Measurements from ENCODE around the gene CIBAR2. TPM values are rescaled to one million over a fixed set of nuclear protein-coding genes. Genes with fewer than 3 reads are reported as not detected.
A peak's percentile ranks its signal among the peaks of the same experiment; 100 is the strongest.
"Not testable (repeated sequence)": the region's sequence is repeated elsewhere in the genome, so short reads cannot be mapped to it uniquely, and the experiment has no call there.

The CIBAR2 gene
- total RNA-seq, 1 donor from 2014 or later, result not detected

DNA sequence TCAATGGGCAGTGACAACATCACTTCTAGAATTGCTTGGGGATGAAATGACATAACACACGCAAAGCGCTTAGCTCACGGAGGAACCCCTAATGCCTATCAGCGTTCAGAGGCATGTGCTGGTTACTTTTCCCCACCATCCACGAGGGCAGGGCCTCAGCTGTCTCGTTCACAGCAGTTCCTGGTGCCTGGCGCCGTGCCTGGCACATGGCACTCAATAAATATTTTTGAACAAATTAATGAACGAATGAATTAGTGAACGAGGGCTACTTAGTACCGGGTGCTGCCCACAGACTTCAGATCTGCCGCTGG lies 14.1 kb upstream of the CIBAR2 start:
- H3K9me3 Mint-ChIP-seq (ENCODE audit: low read depth), result no peaks in the 10 kb centered on the region
- no peaks in the 10 kb centered on the region for H3K27me3 Mint-ChIP-seq (ENCODE audit: low read depth)
- TF ChIP-seq, protein P1, sequence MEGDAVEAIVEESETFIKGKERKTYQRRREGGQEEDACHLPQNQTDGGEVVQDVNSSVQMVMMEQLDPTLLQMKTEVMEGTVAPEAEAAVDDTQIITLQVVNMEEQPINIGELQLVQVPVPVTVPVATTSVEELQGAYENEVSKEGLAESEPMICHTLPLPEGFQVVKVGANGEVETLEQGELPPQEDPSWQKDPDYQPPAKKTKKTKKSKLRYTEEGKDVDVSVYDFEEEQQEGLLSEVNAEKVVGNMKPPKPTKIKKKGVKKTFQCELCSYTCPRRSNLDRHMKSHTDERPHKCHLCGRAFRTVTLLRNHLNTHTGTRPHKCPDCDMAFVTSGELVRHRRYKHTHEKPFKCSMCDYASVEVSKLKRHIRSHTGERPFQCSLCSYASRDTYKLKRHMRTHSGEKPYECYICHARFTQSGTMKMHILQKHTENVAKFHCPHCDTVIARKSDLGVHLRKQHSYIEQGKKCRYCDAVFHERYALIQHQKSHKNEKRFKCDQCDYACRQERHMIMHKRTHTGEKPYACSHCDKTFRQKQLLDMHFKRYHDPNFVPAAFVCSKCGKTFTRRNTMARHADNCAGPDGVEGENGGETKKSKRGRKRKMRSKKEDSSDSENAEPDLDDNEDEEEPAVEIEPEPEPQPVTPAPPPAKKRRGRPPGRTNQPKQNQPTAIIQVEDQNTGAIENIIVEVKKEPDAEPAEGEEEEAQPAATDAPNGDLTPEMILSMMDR (IDR thresholded peaks at IDR 0.05), result no peak
- no peaks in the 10 kb centered on the region for H3K36me3 Mint-ChIP-seq (ENCODE audit: low read depth)
- no peak for DNase-seq (ENCODE audit: low spot score)
- H3K4me1 Mint-ChIP-seq (ENCODE audit: low read depth), result peaks cover 42% of the 10 kb centered on the region
- H3K27ac Mint-ChIP-seq (ENCODE audit: unreplicated experiment), result peak overlapping the region; percentile 89
- no peak overlapping the region for H3K4me3 Mint-ChIP-seq (ENCODE audit: unreplicated experiment)

GRCh38 chr16:85125570-85126393 lies 13.5 kb upstream of the CIBAR2 start:
- no peak for DNase-seq (ENCODE audit: low spot score)
- Mint-ChIP-seq H3K4me3 (ENCODE audit: unreplicated experiment) (no peak overlapping the region), H3K27ac (ENCODE audit: unreplicated experiment) (peak overlapping the region; percentile 89), H3K4me1 (ENCODE audit: low read depth) (peaks cover 38% of the 10 kb centered on the region), H3K9me3 (ENCODE audit: low read depth) (no peaks in the 10 kb centered on the region), H3K27me3 (ENCODE audit: low read depth) (no peaks in the 10 kb centered on the region), H3K36me3 (ENCODE audit: low read depth) (no peaks in the 10 kb centered on the region)
- TF ChIP-seq, protein P1 (IDR thresholded peaks at IDR 0.05), result no peak

DNA sequence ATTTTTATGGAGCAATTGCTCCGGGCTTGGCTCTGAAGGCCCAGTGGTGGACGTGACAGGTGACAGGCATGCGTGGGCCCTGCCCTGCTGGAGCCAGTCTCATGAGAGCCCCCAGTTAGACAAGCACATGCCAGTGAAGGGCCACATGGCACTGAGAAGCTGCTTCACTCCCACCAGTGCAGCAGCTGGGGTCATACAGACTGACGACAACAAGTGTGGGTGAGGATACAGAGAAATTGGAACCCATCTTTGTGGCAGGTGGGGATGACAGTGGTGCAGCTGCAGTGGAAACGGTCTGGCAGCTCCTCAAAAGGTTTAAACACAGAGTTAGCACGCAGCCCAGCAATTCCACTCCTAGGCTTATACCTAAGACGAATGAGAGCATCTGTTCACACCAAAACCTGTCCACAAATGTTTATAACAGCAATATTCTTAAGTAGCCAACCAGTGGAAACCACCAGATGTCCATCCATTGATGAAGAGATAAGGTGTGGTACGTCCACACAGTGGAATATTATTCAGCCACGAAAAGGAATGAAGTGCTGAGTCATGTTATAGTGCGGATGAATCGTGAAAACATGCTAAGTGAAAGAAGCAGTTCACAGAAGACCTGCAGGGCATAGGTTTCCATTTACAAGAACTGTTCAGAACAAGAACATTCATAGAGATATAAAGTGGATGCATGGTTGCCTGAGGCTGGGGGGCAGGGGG lies 12.5 kb upstream of the CIBAR2 start:
- Mint-ChIP-seq H3K9me3 (ENCODE audit: low read depth) (no peaks in the 10 kb centered on the region), H3K4me3 (ENCODE audit: unreplicated experiment) (no peak overlapping the region), H3K27ac (ENCODE audit: unreplicated experiment) (peak overlapping the region; percentile 75), H3K27me3 (ENCODE audit: low read depth) (no peaks in the 10 kb centered on the region), H3K4me1 (ENCODE audit: low read depth) (peaks cover 30% of the 10 kb centered on the region), H3K36me3 (ENCODE audit: low read depth) (no peaks in the 10 kb centered on the region)
- TF ChIP-seq, protein P1 (IDR thresholded peaks at IDR 0.05), result no peak
- no peak for DNase-seq (ENCODE audit: low spot score)

- H3K27me3 Mint-ChIP-seq (ENCODE audit: low read depth), result no peaks in the 10 kb centered on the region
- H3K27ac Mint-ChIP-seq (ENCODE audit: unreplicated experiment), result peak overlapping the region; percentile 75
- no peaks in the 10 kb centered on the region for H3K36me3 Mint-ChIP-seq (ENCODE audit: low read depth)
- no peaks in the 10 kb centered on the region for H3K9me3 Mint-ChIP-seq (ENCODE audit: low read depth)
- no peak overlapping the region for H3K4me3 Mint-ChIP-seq (ENCODE audit: unreplicated experiment)
- peaks cover 30% of the 10 kb centered on the region for H3K4me1 Mint-ChIP-seq (ENCODE audit: low read depth)
- no peak for DNase-seq (ENCODE audit: low spot score)
- TF ChIP-seq, protein P1 (IDR thresholded peaks at IDR 0.05), result no peak
Measured at GRCh38 chr16:85123891-85124635, 11.8 kb upstream of the CIBAR2 start.

GRCh38 chr16:85123441-85123840 lies 11.2 kb upstream of the CIBAR2 start:
- not testable (repeated sequence) for H3K4me3 Mint-ChIP-seq (ENCODE audit: unreplicated experiment); H3K27me3 Mint-ChIP-seq (ENCODE audit: low read depth); H3K36me3 Mint-ChIP-seq (ENCODE audit: low read depth); H3K9me3 Mint-ChIP-seq (ENCODE audit: low read depth); DNase-seq (ENCODE audit: low spot score)
- Mint-ChIP-seq H3K4me1 (ENCODE audit: low read depth) (peaks cover 30% of the 10 kb centered on the region), H3K27ac (ENCODE audit: unreplicated experiment) (peak overlapping the region; percentile 75)
